Fibroblast of gingiva (primary cell): ENCODE results near the gene MED13L.
"Not testable (repeated sequence)": the region's sequence is repeated elsewhere in the genome, so short reads cannot be mapped to it uniquely, and the experiment has no call there.

Source experiments
- DNase-seq: peaks from one replicate; pipeline ENCODE4 v3.0.0-alpha.2; 2011; ENCODE audit warnings: low read depth

Gene MED13L

GRCh38 chr12:116153113-116153512, 124.4 kb downstream of the MED13L start:
- DNase-seq = no peak

- DNase-seq = peak; percentile 85
These were observed 125.2 kb downstream of the MED13L start for GRCh38 chr12:116152268-116152667.

- no peak for DNase-seq
These were observed 127.0 kb downstream of the MED13L start for GRCh38 chr12:116150452-116150851.

GRCh38 chr12:116150001-116150400, 127.5 kb downstream of the MED13L start:
- DNase-seq = no peak

DNA sequence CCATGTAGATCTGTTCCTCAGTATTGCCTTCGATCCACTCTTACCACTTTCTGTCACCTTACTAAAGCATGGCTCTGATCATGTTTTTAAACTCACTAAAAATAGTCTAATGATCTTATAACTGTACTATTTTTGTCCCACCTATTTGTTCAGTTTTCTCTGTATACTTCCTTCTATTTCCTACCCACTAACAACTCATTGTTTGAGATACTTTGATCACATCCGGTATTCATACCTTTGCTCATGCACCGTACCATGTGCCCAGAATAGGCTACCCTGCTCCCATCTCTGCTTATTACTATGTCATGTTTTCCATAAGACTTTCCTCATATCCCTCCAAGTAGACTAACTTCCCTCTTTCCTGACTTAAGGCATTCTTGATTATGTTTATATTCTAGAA, 128.6 kb downstream of the MED13L start:
- DNase-seq = no peak

DNA sequence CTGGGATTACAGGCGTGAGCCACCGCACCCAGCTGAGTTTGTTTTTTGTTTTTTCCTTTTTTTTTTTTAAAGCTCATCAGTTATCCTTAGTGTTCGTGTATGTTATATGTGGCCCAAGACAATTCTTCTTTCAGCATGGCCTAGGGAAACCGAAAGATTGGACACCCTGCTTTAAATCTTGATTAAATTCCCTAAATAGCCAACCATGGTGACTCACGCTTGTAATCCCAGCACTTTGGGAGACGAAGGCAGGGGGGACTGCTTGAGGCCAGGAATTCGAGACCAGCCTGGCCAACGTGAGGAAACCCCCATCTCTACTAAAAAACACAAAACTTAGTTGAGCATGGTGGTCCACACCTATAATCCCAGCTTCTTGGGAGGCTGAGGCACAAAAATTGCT, 131.1 kb downstream of the MED13L start:
- no peak for DNase-seq

DNA sequence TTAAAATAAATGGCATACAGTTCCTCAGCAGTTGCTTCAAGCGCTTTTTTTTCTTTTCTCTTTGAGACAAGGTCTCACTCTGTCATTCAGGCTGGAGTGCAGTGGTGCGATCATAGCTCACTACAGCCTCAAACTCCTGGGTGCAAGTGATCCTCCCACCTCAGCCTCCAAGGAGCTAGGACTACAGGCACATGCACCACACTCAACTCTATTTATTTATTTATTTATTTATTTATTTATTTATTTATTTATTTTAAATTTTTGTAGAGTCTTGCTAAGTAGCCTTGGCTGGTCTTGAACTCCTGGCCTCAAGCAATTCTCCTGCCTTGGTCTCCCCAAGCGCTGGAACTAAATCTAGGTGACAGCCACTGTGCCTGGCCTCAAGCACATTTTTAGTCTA, 132.0 kb downstream of the MED13L start:
- DNase-seq = no peak

DNA sequence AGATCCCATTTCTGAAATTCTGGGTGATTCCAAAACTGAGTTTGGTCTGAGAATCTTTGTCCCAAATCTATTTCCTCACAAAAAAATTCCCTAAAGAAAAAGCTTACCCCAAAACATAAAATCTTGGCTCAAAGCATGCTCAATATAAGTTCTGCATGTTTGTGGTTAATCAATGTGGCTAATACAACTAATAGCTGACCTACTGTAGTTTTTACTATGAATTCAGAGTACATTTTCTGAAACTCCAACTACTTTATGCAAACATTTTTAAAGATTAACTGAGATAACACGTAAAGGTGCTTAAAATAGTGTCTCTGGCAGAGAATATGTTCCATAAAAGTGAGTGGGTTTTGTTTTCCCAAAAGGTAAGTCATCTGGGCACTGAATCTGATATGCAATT, 133.1 kb downstream of the MED13L start:
- DNase-seq = no peak

DNA sequence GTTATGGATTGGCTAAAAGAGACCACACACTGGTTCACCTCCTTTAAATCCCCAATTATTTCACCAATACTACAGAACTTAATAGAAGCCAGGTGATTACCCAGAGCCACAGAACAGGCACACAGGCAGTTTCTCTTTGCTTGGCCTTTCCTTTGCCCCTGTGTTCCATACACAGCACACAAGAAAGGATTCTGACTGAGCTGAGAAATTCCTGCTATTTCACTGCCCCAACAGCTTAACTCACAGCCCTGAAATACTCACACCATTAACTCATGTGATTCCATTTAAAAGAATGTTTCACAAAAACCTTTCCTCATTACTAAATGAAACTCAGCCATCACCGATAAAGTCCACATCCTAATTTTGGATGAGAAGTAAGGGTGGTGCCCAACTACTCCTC, 133.6 kb downstream of the MED13L start:
- DNase-seq = peak; percentile 39

GRCh38 chr12:116142936-116143898, 134.3 kb downstream of the MED13L start:
- no peak for DNase-seq

DNA sequence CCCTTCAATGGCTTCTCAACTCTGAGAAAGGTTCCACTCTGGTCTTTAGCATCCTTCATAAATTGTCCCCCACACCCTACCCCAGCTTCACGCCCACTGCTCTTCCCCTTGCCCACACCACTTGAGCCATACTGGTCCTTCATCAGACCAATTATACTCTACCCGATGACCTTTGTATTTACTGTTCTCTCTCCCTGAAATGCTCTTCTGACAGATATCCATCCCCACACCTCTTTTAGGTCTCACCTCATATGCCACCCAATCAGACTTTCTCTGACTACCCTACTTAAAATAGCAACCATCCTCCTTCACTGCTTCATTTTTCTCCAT, 135.7 kb downstream of the MED13L start:
- DNase-seq = no peak

DNA sequence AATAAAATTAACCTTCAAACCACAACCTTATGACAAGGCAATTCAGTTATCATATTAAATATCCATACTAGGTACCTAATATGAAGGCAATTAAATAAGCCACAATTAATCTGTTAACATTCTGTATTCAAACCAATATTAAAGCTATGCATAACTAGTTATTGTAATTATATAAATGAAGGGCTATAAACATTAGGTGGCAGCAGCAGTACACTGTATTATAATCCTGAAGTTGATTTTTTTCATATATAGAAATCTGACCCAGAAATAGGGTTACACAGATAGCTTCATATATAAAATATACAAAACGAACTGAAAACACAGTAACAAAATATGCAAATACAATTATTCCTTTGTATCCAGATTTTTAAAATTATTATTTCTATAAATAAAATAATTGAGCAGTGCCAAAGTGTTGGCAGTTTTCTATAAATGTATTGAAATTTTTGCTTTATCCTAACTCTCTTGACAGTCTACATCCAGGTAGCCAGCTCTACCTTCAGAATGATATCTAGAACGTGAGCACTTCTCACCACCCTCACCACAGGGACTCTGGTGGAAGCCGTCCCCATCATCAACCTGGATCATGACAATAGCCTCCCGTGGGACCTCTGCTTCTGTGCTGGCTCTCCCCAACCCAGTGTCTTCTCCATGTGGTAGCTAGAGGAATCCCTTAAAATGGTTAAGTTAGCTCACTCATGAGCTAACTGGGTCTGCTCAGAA, 136.2 kb downstream of the MED13L start:
- DNase-seq = no peak

- DNase-seq = no peak
These were observed 137.0 kb downstream of the MED13L start for GRCh38 chr12:116140529-116140928.

DNA sequence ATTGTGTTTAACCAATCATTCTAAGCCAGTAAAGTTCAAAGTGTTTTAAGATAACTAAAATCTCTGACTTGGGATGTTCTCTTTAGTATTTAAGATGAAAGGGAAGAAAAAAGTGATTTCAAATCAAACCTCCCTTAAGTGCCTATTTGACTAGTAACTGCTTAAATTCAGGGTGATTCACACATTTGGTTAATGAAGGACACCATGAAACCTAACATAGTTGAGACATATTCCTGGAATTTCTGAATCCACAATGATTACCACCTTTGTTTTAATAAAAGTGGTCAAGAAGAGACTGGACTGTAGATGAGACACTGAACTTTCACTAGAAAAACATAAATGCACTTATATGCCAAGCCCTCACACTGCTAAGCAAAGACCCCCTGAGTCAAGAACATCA, 138.7 kb downstream of the MED13L start:
- DNase-seq = no peak

DNA sequence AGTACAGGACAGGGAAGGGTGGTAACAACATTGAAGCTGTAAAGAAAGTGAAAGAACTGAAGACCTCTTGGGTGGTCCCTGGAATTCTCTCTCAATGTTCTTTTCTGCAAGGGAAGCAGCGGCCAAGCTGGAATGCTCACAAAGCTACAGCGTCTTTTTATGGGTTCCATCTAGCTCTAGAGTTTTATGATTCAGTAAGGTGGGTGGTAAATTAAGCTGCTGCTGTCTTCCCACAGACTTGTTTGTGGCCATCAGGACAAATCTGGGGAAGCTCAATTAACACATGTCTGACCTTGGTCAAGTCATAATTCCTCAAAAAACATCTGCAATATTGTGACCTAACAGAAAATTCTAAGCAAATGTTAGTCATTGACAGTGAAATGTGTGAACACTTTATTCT, 139.1 kb downstream of the MED13L start:
- no peak for DNase-seq

DNA sequence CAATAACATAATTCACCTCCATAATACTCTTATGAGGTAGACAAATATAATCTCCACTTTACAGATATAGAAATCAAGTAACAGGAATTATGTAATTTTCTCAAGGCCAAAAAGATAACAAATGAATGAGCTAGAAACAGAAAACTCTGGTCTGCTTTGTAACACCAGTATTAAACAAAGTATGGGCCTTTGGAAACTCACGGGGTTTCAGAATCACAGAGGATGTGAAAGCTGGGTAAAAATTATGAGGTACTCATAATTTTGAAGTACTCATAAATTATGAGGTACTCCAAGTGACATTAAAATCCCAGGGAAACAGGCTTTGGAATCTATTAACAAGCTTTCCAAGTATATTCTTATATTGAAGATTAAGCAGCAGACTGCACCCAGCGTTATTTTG, 140.2 kb downstream of the MED13L start:
- DNase-seq = no peak

- DNase-seq = peak; percentile 35
These were observed 141.2 kb downstream of the MED13L start for GRCh38 chr12:116136340-116136739.

- DNase-seq = peak; percentile 58
These were observed 142.1 kb downstream of the MED13L start for GRCh38 chr12:116135209-116135930.

DNA sequence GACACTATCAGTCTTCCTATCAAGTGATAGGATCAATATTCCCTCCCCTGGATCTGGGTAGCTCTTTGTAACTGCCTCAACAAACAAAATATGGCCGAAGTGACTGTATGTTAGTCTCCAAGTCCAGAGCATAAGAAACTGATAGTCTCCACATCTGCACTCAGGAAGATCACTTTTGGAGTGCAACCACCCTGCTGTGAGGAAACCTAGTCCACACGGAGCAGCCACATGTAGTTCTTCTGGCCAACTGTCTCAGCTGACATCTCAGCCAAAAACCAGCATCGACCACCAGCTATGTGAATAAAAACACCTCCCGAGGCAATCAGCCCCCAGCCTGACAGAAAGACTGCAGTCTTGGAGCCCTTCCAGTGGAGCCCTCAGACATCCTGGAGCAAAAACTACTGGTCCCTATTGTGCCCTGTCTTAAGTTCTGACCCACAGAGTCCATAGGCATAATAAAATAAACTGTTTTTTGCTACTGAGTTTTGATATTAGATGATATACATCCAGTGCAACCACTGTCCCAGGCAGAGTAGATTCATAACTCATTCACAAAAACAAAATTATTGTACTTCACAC, 143.8 kb downstream of the MED13L start:
- DNase-seq = no peak

DNA sequence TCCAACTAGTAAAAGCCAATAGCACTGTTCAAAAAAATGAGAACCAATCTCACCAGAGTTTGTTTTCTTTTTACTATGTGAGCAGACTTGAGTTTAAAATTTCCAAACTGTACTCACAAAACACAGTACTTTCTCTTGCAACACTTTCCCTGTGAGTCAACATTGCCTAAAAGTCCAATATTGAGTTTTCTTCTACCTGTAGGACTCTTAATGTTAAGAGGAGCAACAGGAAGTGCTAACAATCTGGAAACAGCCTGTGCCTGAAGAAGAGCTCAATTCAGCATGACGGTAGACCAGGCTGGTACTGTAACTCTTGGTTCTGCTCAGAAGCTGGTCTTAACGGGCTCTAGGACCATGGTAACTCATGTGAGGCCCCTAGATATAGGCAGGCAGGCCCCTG, 144.3 kb downstream of the MED13L start:
- DNase-seq = peak; percentile 31

DNA sequence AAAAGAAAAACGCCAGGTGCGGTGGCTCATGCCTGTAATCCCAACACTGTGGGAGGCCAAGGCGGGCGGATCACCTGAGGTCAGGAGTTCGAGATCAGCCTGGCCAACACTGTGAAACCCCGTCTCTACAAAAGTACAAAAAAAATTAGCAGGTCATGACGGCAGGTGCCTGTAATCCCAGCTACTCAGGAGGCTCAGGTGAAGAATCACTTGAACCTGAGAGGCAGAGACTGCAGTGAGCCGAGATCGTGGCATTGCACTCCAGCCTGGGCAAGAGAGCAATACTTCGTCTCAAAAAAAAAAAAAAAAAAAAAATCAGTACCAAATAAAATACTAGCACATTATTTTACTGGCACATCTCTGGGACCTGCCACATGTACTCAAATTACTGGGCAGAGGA, 145.5 kb downstream of the MED13L start:
- not testable (repeated sequence) for DNase-seq

GRCh38 chr12:116131176-116131575, 146.3 kb downstream of the MED13L start:
- DNase-seq = no peak
